Testis (tissue), 2 donors: ENCODE results near the gene HSF2.

Experiments used
- CTCF ChIP-seq, 3 experiments: fragments of 450-650 bp in 2 of 3; fragments of 200-600 bp in 1 of 3; sonication (generic) in 1 of 3; IDR thresholded peaks; one replicate each; pipeline ENCODE4 v1.5.1; 2016 to 2019; ENCODE audit warnings: antibody characterized with exemption in 3 of 3, mild to moderate bottlenecking in 2 of 3, moderate library complexity in 1 of 3
- POLR2A ChIP-seq: fragments of 450-650 bp; IDR thresholded peaks from one replicate; pipeline ENCODE4 v1.6.1; 2017; ENCODE audit warnings: antibody characterized with exemption, mild to moderate bottlenecking, moderate library complexity

GRCh38 chr6:122426597-122426996, 27.1 kb downstream of the HSF2 start:
- TF ChIP-seq CTCF (IDR thresholded peaks at IDR 0.05): no peak
- TF ChIP-seq POLR2A: no peak
